SK-N-SH (cell line): Measurements from ENCODE around the gene SNHG17. TPM values are rescaled to one million over a fixed set of nuclear protein-coding genes. Genes with fewer than 3 reads are reported as not detected.

Source experiments
- CTCF ChIA-PET: fragments of 300-600, 350-600 bp; formaldehyde crosslinking; extraction: SDS; loops from one replicate; lab custom pipeline; 2021; lab: Yijun Ruan, JAX
- POLR2A ChIA-PET: fragments of 350-600 bp; sonication (Branson Sonifier 250); formaldehyde crosslinking; extraction: SDS; loops from one replicate; lab custom pipeline; 2020; ENCODE audit warnings: antibody characterized with exemption, inconsistent platforms; lab: Yijun Ruan, JAX
- DNase-seq: peaks from one replicate; pipeline ENCODE4 v3.0.0; 2012
- H2AFZ ChIP-seq: fragments of 200-600 bp; sonication (generic); 2 replicates; pipeline ENCODE4 v1.8.1; 2016; ENCODE audit warnings: antibody characterized with exemption, mild to moderate bottlenecking, low read depth
- H3F3A ChIP-seq: fragments of 200-600 bp; sonication (generic); replicated peaks from 2 replicates; pipeline ENCODE3; 2016; ENCODE audit warnings: antibody characterized with exemption, mild to moderate bottlenecking; ENCODE audit not compliant: insufficient read depth
- H3K27ac ChIP-seq, 2 experiments: fragments of 200-500 bp in 1 of 2; fragments of 200-600 bp in 1 of 2; sonication (Bioruptor generic) in 1 of 2; sonication (generic), shearing (Covaris generic) in 1 of 2; 2 replicates each; pipeline versions ENCODE4 v1.5.1 to v1.6.1; 2014 to 2016; ENCODE audit warnings: low read depth in 2 of 2, inconsistent platforms in 1 of 2, low read length in 1 of 2, mild to moderate bottlenecking in 1 of 2, mixed read lengths in 1 of 2
- H3K27me3 ChIP-seq: fragments of 200-600 bp; sonication (generic), shearing (Covaris generic); 2 replicates; pipeline ENCODE4 v1.6.1; 2016; ENCODE audit warnings: mixed run types; ENCODE audit not compliant: insufficient read depth
- H3K36me3 ChIP-seq, 2 experiments: fragments of 200-500 bp in 1 of 2; fragments of 200-600 bp in 1 of 2; sonication (Bioruptor generic) in 1 of 2; sonication (generic) in 1 of 2; replicated peaks in 1 of 2; 2 replicates each; pipeline versions ENCODE3 to v1.5.1; 2014 to 2016; ENCODE audit warnings: low read length in 1 of 2, mild to moderate bottlenecking in 1 of 2; ENCODE audit not compliant: insufficient read depth in 2 of 2, control insufficient read depth in 1 of 2
- H3K4me1 ChIP-seq, 2 experiments: fragments of 200-500 bp in 1 of 2; fragments of 200-600 bp in 1 of 2; sonication (Bioruptor generic) in 1 of 2; sonication (generic), shearing (Covaris generic) in 1 of 2; 2 replicates each; pipeline versions ENCODE4 v1.5.1 to v1.6.1; 2014 to 2016; ENCODE audit warnings: low read depth in 1 of 2, low read length in 1 of 2, mixed run types in 1 of 2; ENCODE audit not compliant: insufficient read depth in 2 of 2, control insufficient read depth in 1 of 2
- H3K4me2 ChIP-seq: fragments of 200-600 bp; sonication (generic), shearing (Covaris generic); 2 replicates; pipeline ENCODE4 v1.6.1; 2017; ENCODE audit warnings: mixed run types
- H3K4me3 ChIP-seq, 2 experiments: fragments of 200-500 bp in 1 of 2; fragments of 200-600 bp in 1 of 2; sonication (Bioruptor generic) in 1 of 2; sonication (generic), shearing (Covaris generic) in 1 of 2; 2 replicates each; pipeline versions ENCODE4 v1.5.1 to v1.8.1; 2014 to 2016; ENCODE audit warnings: low read depth in 2 of 2, inconsistent platforms in 1 of 2, low read length in 1 of 2, mild to moderate bottlenecking in 1 of 2, mixed read lengths in 1 of 2, moderate library complexity in 1 of 2
- H3K79me2 ChIP-seq: fragments of 200-600 bp; sonication (generic); 2 replicates; pipeline ENCODE4 v1.8.1; 2017; ENCODE audit warnings: mild to moderate bottlenecking; ENCODE audit not compliant: insufficient read depth
- H3K9ac ChIP-seq: fragments of 200-600 bp; sonication (generic); 2 replicates; pipeline ENCODE4 v1.6.1; 2017; ENCODE audit warnings: mixed run types
- H3K9me2 ChIP-seq: fragments of 200-600 bp; sonication (generic); 2 replicates; pipeline ENCODE4 v1.6.1; 2017; ENCODE audit warnings: mixed run types
- H3K9me3 ChIP-seq: fragments of 200-600 bp; sonication (generic); 2 replicates; pipeline ENCODE4 v1.6.1; 2017; ENCODE audit warnings: mixed run types, mild to moderate bottlenecking, moderate library complexity
- H4K20me1 ChIP-seq: fragments of 200-600 bp; sonication (generic); 2 replicates; pipeline ENCODE4 v1.6.1; 2017; ENCODE audit warnings: mild to moderate bottlenecking, mixed run types; ENCODE audit not compliant: insufficient read depth
- CTCF ChIP-seq: fragments of 200-600 bp; sonication (generic); IDR thresholded peaks from 2 replicates; pipeline ENCODE4 v1.6.1; 2017; ENCODE audit warnings: antibody characterized with exemption, mild to moderate bottlenecking, moderate library complexity
- GABPA ChIP-seq: IDR thresholded peaks from 2 replicates; pipeline ENCODE4 v1.4.0; 2012; ENCODE audit warnings: low read depth, mild to moderate bottlenecking
- JUND ChIP-seq: IDR thresholded peaks from 2 replicates; pipeline ENCODE4 v1.4.0; 2012
- MEF2A ChIP-seq: IDR thresholded peaks from 2 replicates; pipeline ENCODE4 v1.4.0; 2012; ENCODE audit warnings: low read depth, borderline replicate concordance
- NFIC ChIP-seq: IDR thresholded peaks from 2 replicates; pipeline ENCODE4 v1.4.0; 2012; ENCODE audit warnings: borderline replicate concordance
- RFX5 ChIP-seq: IDR thresholded peaks from 2 replicates; pipeline ENCODE4 v1.6.1; 2012; ENCODE audit warnings: mild to moderate bottlenecking, improper control_type of control experiment, low read length
- RXRA ChIP-seq: IDR thresholded peaks from 2 replicates; pipeline ENCODE4 v1.4.0; 2012; ENCODE audit warnings: low read depth, mild to moderate bottlenecking, borderline replicate concordance
- TEAD4 ChIP-seq: IDR thresholded peaks from 2 replicates; pipeline ENCODE4 v1.4.0; 2012; ENCODE audit warnings: mild to moderate bottlenecking, borderline replicate concordance; ENCODE audit not compliant: insufficient read depth
- YY1 ChIP-seq: IDR thresholded peaks from 2 replicates; pipeline ENCODE4 v1.4.0; 2012; ENCODE audit warnings: low read depth, mild to moderate bottlenecking
- WGBS: methylation state at CpG from one replicate; pipeline ENCODE4 v1.1.6; 2017; ENCODE audit warnings: low lambda C conversion rate; 5-methylcytosine and 5-hydroxymethylcytosine counted together
- polyA plus RNA-seq, 3 experiments: library from polyadenylated mRNA; depleted of rRNA; stranded (reverse); fragments of >200 nt; gene quantifications; 2 replicates each; pipeline ENCODE4 v1.2.3, GENCODE V29; 2012
- TF ChIP-seq, protein P1 (sequence below): IDR thresholded peaks from 2 replicates; pipeline ENCODE4 v1.4.0; 2012; ENCODE audit warnings: low read depth, borderline replicate concordance
- TF ChIP-seq, protein P2 (sequence below): fragments of 150-350 bp; IDR thresholded peaks from 2 replicates; pipeline ENCODE4 v1.6.1; 2016; ENCODE audit warnings: mild to moderate bottlenecking, low read depth, low read length

Gene SNHG17
- polyA plus RNA-seq, 1 of the 3 experiments (the other 2 are of a cell fraction), result 40.3 TPM

DNA sequence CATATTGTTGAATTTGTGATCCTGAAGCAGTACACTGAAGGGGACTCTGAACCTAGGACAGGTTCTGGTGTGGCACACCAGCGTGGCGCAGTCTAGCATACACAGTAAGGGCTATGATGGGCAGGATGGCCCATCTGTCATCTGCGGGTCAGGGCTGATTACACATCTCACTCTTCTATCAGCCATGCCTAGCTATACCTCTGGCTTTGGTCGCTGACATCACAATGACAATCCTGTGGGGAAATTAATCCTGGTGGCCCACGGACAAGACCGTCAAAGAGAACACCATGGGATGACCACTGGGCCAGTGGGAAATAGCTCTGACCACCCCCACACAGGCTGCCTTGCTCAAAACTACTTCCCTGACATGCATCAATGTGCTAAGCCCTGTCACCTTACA, 2.8 kb downstream of the SNHG17 start:
- Histone ChIP-seq H3K4me1 (peaks cover 10 to 21% of the 10 kb centered on the region in 2 experiments), H3K79me2 (peaks cover 78% of the 10 kb centered on the region), H3K36me3 (peaks cover 53 to 56% of the 10 kb centered on the region in 2 experiments), H3K27ac (no peak overlapping the region), H3K9me3 (no peaks in the 10 kb centered on the region), H4K20me1 (peaks cover 71% of the 10 kb centered on the region), H3K4me3 (peak overlapping the region in 1 of 2 experiments; percentile 17; a peak in 1 of 4 replicates), H3K4me2 (no peak overlapping the region), H3F3A (peaks cover 24% of the 10 kb centered on the region), H3K27me3 (no peaks in the 10 kb centered on the region), H3K9me2 (no peaks in the 10 kb centered on the region), H2AFZ (no peak overlapping the region), H3K9ac (no peak overlapping the region)
- ChIA-PET CTCF (interaction anchor here (0.6 to 4.5 kb wide), 5 partner anchors 10 to 98 kb away, joined by 3 to 75 read pairs (median 5); partner anchors contain the start of gene RALGAPB), POLR2A (interaction anchor here (0.6 to 3.8 kb wide), 2 partner anchors 15 to 722 kb away, joined by 3 to 83 read pairs; no protein-coding TSS in a partner anchor)
- no peak for TF ChIP-seq RXRA
- no peak for TF ChIP-seq CTCF
- no peak for TF ChIP-seq YY1
- no peak for DNase-seq
- no CpG with 5 or more reads among the region's 6 CpGs for WGBS

GRCh38 chr20:38430679-38431325, 4.3 kb downstream of the SNHG17 start:
- H3K9ac ChIP-seq, result no peak overlapping the region
- H3K36me3 ChIP-seq, result peaks cover 68% of the 10 kb centered on the region in 2 experiments
- H3K4me3 ChIP-seq, result no peak overlapping the region
- peaks cover 86% of the 10 kb centered on the region for H4K20me1 ChIP-seq
- no peaks in the 10 kb centered on the region for H3K9me3 ChIP-seq
- POLR2A ChIA-PET, result interaction anchor here (1.0 to 1.2 kb wide), 2 partner anchors 9 to 42 kb away, joined by 3 read pairs; partner anchors contain the start of gene RALGAPB
- H3K79me2 ChIP-seq, result peaks cover 90% of the 10 kb centered on the region
- peaks cover 35% of the 10 kb centered on the region for H3F3A ChIP-seq
- no peak overlapping the region for H3K4me2 ChIP-seq
- H3K27me3 ChIP-seq, result no peaks in the 10 kb centered on the region
- H3K9me2 ChIP-seq, result no peaks in the 10 kb centered on the region
- CTCF ChIA-PET, result interaction anchor here (0.6 to 1.6 kb wide), 3 partner anchors 16 to 90 kb away, joined by 3 to 5 read pairs (median 3); no protein-coding TSS in a partner anchor
- peaks cover 22 to 23% of the 10 kb centered on the region in 2 experiments for H3K4me1 ChIP-seq
- H3K27ac ChIP-seq, result no peak overlapping the region
- TF ChIP-seq JUND, result no peak
- no peak for TF ChIP-seq MEF2A
- no peak for TF ChIP-seq GABPA
- TF ChIP-seq, protein P1, sequence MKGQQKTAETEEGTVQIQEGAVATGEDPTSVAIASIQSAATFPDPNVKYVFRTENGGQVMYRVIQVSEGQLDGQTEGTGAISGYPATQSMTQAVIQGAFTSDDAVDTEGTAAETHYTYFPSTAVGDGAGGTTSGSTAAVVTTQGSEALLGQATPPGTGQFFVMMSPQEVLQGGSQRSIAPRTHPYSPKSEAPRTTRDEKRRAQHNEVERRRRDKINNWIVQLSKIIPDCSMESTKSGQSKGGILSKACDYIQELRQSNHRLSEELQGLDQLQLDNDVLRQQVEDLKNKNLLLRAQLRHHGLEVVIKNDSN, result no peak
- TF ChIP-seq, protein P2, sequence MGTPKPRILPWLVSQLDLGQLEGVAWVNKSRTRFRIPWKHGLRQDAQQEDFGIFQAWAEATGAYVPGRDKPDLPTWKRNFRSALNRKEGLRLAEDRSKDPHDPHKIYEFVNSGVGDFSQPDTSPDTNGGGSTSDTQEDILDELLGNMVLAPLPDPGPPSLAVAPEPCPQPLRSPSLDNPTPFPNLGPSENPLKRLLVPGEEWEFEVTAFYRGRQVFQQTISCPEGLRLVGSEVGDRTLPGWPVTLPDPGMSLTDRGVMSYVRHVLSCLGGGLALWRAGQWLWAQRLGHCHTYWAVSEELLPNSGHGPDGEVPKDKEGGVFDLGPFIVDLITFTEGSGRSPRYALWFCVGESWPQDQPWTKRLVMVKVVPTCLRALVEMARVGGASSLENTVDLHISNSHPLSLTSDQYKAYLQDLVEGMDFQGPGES, result no peak
- TF ChIP-seq RFX5, result no peak
- no peak for TF ChIP-seq NFIC
- no peak for TF ChIP-seq TEAD4
- TF ChIP-seq, all 33 proteins: peak for 0
- no peak overlapping the region for H2AFZ ChIP-seq
- WGBS, result 77% methylated on average over 4 of the region's 8 CpGs
- no peak for DNase-seq
